Trophoblast cell (in vitro differentiated cells and primary cell): ENCODE data around the gene CD200.

ENCODE experiments used
- DNase-seq, 2 donors: peaks; one replicate each; pipeline ENCODE4 v3.0.0-alpha.2; 2016
- H2AFZ ChIP-seq: 2 replicates; pipeline ENCODE4 v1.6.1; 2013; ENCODE audit warnings: low read length, moderate library complexity, mild to moderate bottlenecking; ENCODE audit not compliant: insufficient read depth, poor library complexity
- H2AK5ac ChIP-seq: 2 replicates; pipeline ENCODE4 v1.6.1; 2013; ENCODE audit warnings: mild to moderate bottlenecking, low read length
- H2BK120ac ChIP-seq: 2 replicates; pipeline ENCODE4 v1.6.1; 2013; ENCODE audit warnings: low read length, mild to moderate bottlenecking, moderate library complexity; ENCODE audit not compliant: insufficient read depth, poor library complexity
- H2BK12ac ChIP-seq: 2 replicates; pipeline ENCODE4 v1.6.1; 2013; ENCODE audit warnings: mild to moderate bottlenecking, low read length, moderate library complexity
- H2BK5ac ChIP-seq: 2 replicates; pipeline ENCODE4 v1.6.1; 2013; ENCODE audit warnings: low read length, low read depth, moderate library complexity, mild to moderate bottlenecking; ENCODE audit not compliant: poor library complexity
- H3K14ac ChIP-seq: 2 replicates; pipeline ENCODE4 v1.6.1; 2013; ENCODE audit warnings: mild to moderate bottlenecking, low read length
- H3K18ac ChIP-seq: 2 replicates; pipeline ENCODE4 v1.6.1; 2013; ENCODE audit warnings: mild to moderate bottlenecking, low read length
- H3K23ac ChIP-seq: 2 replicates; pipeline ENCODE4 v1.6.1; 2013; ENCODE audit warnings: low read length
- H3K27ac ChIP-seq: 2 replicates; pipeline ENCODE4 v1.5.1; 2013; ENCODE audit warnings: low read depth, mild to moderate bottlenecking, inconsistent platforms, low read length, moderate library complexity
- H3K27me3 ChIP-seq: 2 replicates; pipeline ENCODE4 v1.6.1; 2013; ENCODE audit warnings: inconsistent platforms, mild to moderate bottlenecking, low read length, moderate library complexity; ENCODE audit not compliant: insufficient read depth
- H3K36me3 ChIP-seq, 2 experiments: 1 replicate in 1 of 2; 2 replicates in 1 of 2; pipeline ENCODE4 v1.6.1; 2013; ENCODE audit warnings: low read length in 2 of 2, mild to moderate bottlenecking in 2 of 2, moderate library complexity in 1 of 2; ENCODE audit not compliant: insufficient read depth in 2 of 2, control insufficient read depth in 1 of 2
- H3K4ac ChIP-seq: 2 replicates; pipeline ENCODE4 v1.6.1; 2013; ENCODE audit warnings: low read depth, mild to moderate bottlenecking, low read length, moderate library complexity
- H3K4me1 ChIP-seq, 2 experiments: 1 replicate in 1 of 2; 2 replicates in 1 of 2; pipeline ENCODE4 v1.6.1; 2013; ENCODE audit warnings: low read length in 2 of 2, mild to moderate bottlenecking in 2 of 2, moderate library complexity in 1 of 2; ENCODE audit not compliant: insufficient read depth in 2 of 2, control insufficient read depth in 1 of 2
- H3K4me2 ChIP-seq: 2 replicates; pipeline ENCODE4 v1.6.1; 2013; ENCODE audit warnings: inconsistent platforms, mild to moderate bottlenecking, low read length, moderate library complexity
- H3K4me3 ChIP-seq: 2 replicates; pipeline ENCODE4 v1.5.1; 2013; ENCODE audit warnings: mild to moderate bottlenecking, low read depth, low read length, inconsistent platforms
- H3K79me1 ChIP-seq: one replicate; pipeline ENCODE4 v1.6.1; 2013; ENCODE audit warnings: low read length
- H3K79me2 ChIP-seq: 2 replicates; pipeline ENCODE4 v1.6.1; 2013; ENCODE audit warnings: low read length, mild to moderate bottlenecking; ENCODE audit not compliant: control insufficient read depth, insufficient read depth, poor library complexity
- H3K9ac ChIP-seq: 2 replicates; pipeline ENCODE4 v1.6.1; 2013; ENCODE audit warnings: mild to moderate bottlenecking, low read length
- H3K9me3 ChIP-seq: 2 replicates; pipeline ENCODE4 v1.6.1; 2013; ENCODE audit warnings: low read depth, mild to moderate bottlenecking, control low read depth, inconsistent platforms, low read length; ENCODE audit not compliant: insufficient read depth
- H4K12ac ChIP-seq: 2 replicates; pipeline ENCODE4 v1.6.1; 2013; ENCODE audit warnings: low read depth, mild to moderate bottlenecking, low read length, moderate library complexity
- H4K8ac ChIP-seq: 2 replicates; pipeline ENCODE4 v1.6.1; 2013; ENCODE audit warnings: low read depth, mild to moderate bottlenecking, low read length, moderate library complexity
- H4K91ac ChIP-seq: one replicate; pipeline ENCODE4 v1.6.1; 2013; ENCODE audit warnings: low read depth, mild to moderate bottlenecking, low read length, moderate library complexity
- WGBS: extraction: QIAGEN DNeasy Blood & Tissue Kit; methylation state at CpG from one replicate; pipeline ENCODE4 v1.1.7; 2013; ENCODE audit warnings: missing lambda C conversion rate; ENCODE audit not compliant: insufficient read length, insufficient coverage; ENCODE audit errors: extremely low coverage; 5-methylcytosine and 5-hydroxymethylcytosine counted together

The CD200 gene

GRCh38 chr3:112351036-112351435 lies 18.1 kb downstream of the CD200 start:
- no peak overlapping the region for H3K18ac ChIP-seq
- H4K91ac ChIP-seq = no peak overlapping the region
- no peaks in the 10 kb centered on the region for H3K9me3 ChIP-seq
- H3K79me2 ChIP-seq = no peaks in the 10 kb centered on the region
- H2BK120ac ChIP-seq = no peak overlapping the region
- no peak overlapping the region for H3K9ac ChIP-seq
- no peaks in the 10 kb centered on the region for H3K36me3 ChIP-seq
- no peak overlapping the region for H3K4me3 ChIP-seq
- WGBS = no CpG with 5 or more reads among the region's 1 CpG
- no peak overlapping the region for H4K12ac ChIP-seq
- H3K23ac ChIP-seq = no peak overlapping the region
- H3K27ac ChIP-seq = no peak overlapping the region
- H4K8ac ChIP-seq = no peak overlapping the region
- H3K4me2 ChIP-seq = no peak overlapping the region
- H3K79me1 ChIP-seq = no peaks in the 10 kb centered on the region
- H3K4ac ChIP-seq = no peak overlapping the region
- no peak overlapping the region for H2BK12ac ChIP-seq
- no peaks in the 10 kb centered on the region for H3K27me3 ChIP-seq
- H2AK5ac ChIP-seq = no peak overlapping the region
- no peaks in the 10 kb centered on the region for H3K4me1 ChIP-seq
- H3K14ac ChIP-seq = no peak overlapping the region
- no peak overlapping the region for H2AFZ ChIP-seq
- H2BK5ac ChIP-seq = no peak overlapping the region
- no peak for DNase-seq

- Histone ChIP-seq H4K12ac (no peak overlapping the region), H4K91ac (no peak overlapping the region), H3K27ac (no peak overlapping the region), H2BK120ac (no peak overlapping the region), H3K9me3 (no peaks in the 10 kb centered on the region), H3K4me1 (no peaks in the 10 kb centered on the region), H3K27me3 (no peaks in the 10 kb centered on the region), H2BK5ac (no peak overlapping the region), H3K23ac (no peak overlapping the region), H2BK12ac (no peak overlapping the region), H3K14ac (no peak overlapping the region), H4K8ac (no peak overlapping the region), H3K4me2 (no peak overlapping the region), H3K4ac (no peak overlapping the region), H3K18ac (no peak overlapping the region), H2AFZ (no peak overlapping the region), H3K79me2 (no peaks in the 10 kb centered on the region), H3K9ac (no peak overlapping the region), H3K4me3 (no peak overlapping the region), H2AK5ac (no peak overlapping the region), H3K36me3 (no peaks in the 10 kb centered on the region), H3K79me1 (no peaks in the 10 kb centered on the region)
- WGBS = no CpG with 5 or more reads among the region's 2 CpGs
- no peak for DNase-seq
These were observed 18.9 kb downstream of the CD200 start for GRCh38 chr3:112351823-112352222.

- no peak overlapping the region for H4K91ac ChIP-seq
- H3K23ac ChIP-seq = no peak overlapping the region
- no peak overlapping the region for H3K14ac ChIP-seq
- H3K79me1 ChIP-seq = no peaks in the 10 kb centered on the region
- no peak overlapping the region for H4K12ac ChIP-seq
- no peak for DNase-seq
- H2BK5ac ChIP-seq = no peak overlapping the region
- H3K27me3 ChIP-seq = no peaks in the 10 kb centered on the region
- no peaks in the 10 kb centered on the region for H3K4me1 ChIP-seq
- H3K4me2 ChIP-seq = no peak overlapping the region
- no peaks in the 10 kb centered on the region for H3K36me3 ChIP-seq
- no peaks in the 10 kb centered on the region for H3K9me3 ChIP-seq
- no peak overlapping the region for H2AFZ ChIP-seq
- H3K9ac ChIP-seq = no peak overlapping the region
- no peak overlapping the region for H3K4ac ChIP-seq
- H3K4me3 ChIP-seq = no peak overlapping the region
- no peak overlapping the region for H2AK5ac ChIP-seq
- no CpG with 5 or more reads among the region's 5 CpGs for WGBS
- H2BK12ac ChIP-seq = no peak overlapping the region
- H2BK120ac ChIP-seq = no peak overlapping the region
- H3K27ac ChIP-seq = no peak overlapping the region
- H3K18ac ChIP-seq = no peak overlapping the region
- H4K8ac ChIP-seq = no peak overlapping the region
- no peaks in the 10 kb centered on the region for H3K79me2 ChIP-seq
These were observed 19.8 kb downstream of the CD200 start for GRCh38 chr3:112352720-112353119.

- no peak overlapping the region for H3K27ac ChIP-seq
- H3K4me2 ChIP-seq = no peak overlapping the region
- no peaks in the 10 kb centered on the region for H3K79me1 ChIP-seq
- H2AK5ac ChIP-seq = no peak overlapping the region
- no peak overlapping the region for H3K23ac ChIP-seq
- no peak for DNase-seq
- no peak overlapping the region for H3K9ac ChIP-seq
- no CpG with 5 or more reads among the region's 3 CpGs for WGBS
- H3K36me3 ChIP-seq = no peaks in the 10 kb centered on the region
- H3K14ac ChIP-seq = no peak overlapping the region
- H4K91ac ChIP-seq = no peak overlapping the region
- no peaks in the 10 kb centered on the region for H3K9me3 ChIP-seq
- H3K79me2 ChIP-seq = no peaks in the 10 kb centered on the region
- no peak overlapping the region for H3K4ac ChIP-seq
- no peak overlapping the region for H3K4me3 ChIP-seq
- no peak overlapping the region for H3K18ac ChIP-seq
- no peaks in the 10 kb centered on the region for H3K4me1 ChIP-seq
- H2AFZ ChIP-seq = no peak overlapping the region
- H2BK5ac ChIP-seq = no peak overlapping the region
- no peak overlapping the region for H2BK120ac ChIP-seq
- no peak overlapping the region for H4K12ac ChIP-seq
- H3K27me3 ChIP-seq = no peaks in the 10 kb centered on the region
- no peak overlapping the region for H2BK12ac ChIP-seq
- H4K8ac ChIP-seq = no peak overlapping the region
These were observed 20.4 kb downstream of the CD200 start for GRCh38 chr3:112353365-112353764.
